AG09319 (cell line): ENCODE data around the gene DBX1.

Source experiments
- DNase-seq: peaks from one replicate; pipeline ENCODE4 v3.0.0-alpha.2; 2010; ENCODE audit warnings: low read depth; ENCODE audit errors: extremely low read depth
- CTCF ChIP-seq: IDR thresholded peaks from 2 replicates; pipeline ENCODE4 v1.5.1; 2011; ENCODE audit warnings: low read depth, mild to moderate bottlenecking, inconsistent platforms, low read length, moderate library complexity

The DBX1 gene

GRCh38 chr11:20197881-20198280, 37.6 kb upstream of the DBX1 start:
- no peak for TF ChIP-seq CTCF
- no peak for DNase-seq

- TF ChIP-seq CTCF = no peak
- DNase-seq = no peak
These were observed 34.2 kb upstream of the DBX1 start for GRCh38 chr11:20194470-20194869.

- no peak for DNase-seq
These were observed 33.0 kb upstream of the DBX1 start for GRCh38 chr11:20193307-20193706.

GRCh38 chr11:20192641-20193040, 32.4 kb upstream of the DBX1 start:
- no peak for TF ChIP-seq CTCF
- no peak for DNase-seq

More at GRCh38 chr11:20193307-20193706, 33.0 kb upstream of the DBX1 start:
- TF ChIP-seq CTCF = no peak

- DNase-seq = no peak
- TF ChIP-seq CTCF = no peak
These were observed 31.9 kb upstream of the DBX1 start for GRCh38 chr11:20192151-20192550.

GRCh38 chr11:20178976-20179375, 18.7 kb upstream of the DBX1 start:
- TF ChIP-seq CTCF = no peak

GRCh38 chr11:20177136-20177535, 16.9 kb upstream of the DBX1 start:
- no peak for TF ChIP-seq CTCF
- no peak for DNase-seq

More at GRCh38 chr11:20178976-20179375, 18.7 kb upstream of the DBX1 start:
- DNase-seq = no peak
